HCT116 (cell line): Measurements from ENCODE around the gene ACER3.
A peak's percentile ranks its signal among the peaks of the same experiment; 100 is the strongest.

Source experiments
- EZH2 ChIP-seq: fragments of 200-600 bp; sonication (generic); IDR thresholded peaks from 2 replicates; pipeline ENCODE4 v1.6.1; 2017; ENCODE audit warnings: antibody characterized with exemption, mixed run types
- POLR2A ChIP-seq: IDR thresholded peaks from 2 replicates; pipeline ENCODE4 v1.7.0; 2011; ENCODE audit warnings: borderline replicate concordance; ENCODE audit not compliant: insufficient read depth, insufficient read length; ENCODE audit errors: extremely low read depth
- POLR2AphosphoS5 ChIP-seq: IDR thresholded peaks from 2 replicates; pipeline ENCODE4 v1.6.1; 2011; ENCODE audit warnings: mild to moderate bottlenecking, low read depth, low read length, moderate library complexity
- RAD21 ChIP-seq: IDR thresholded peaks from 2 replicates; pipeline ENCODE4 v1.6.1; 2012; ENCODE audit warnings: low read depth, mild to moderate bottlenecking
- SIN3A ChIP-seq: IDR thresholded peaks from 2 replicates; pipeline ENCODE4 v1.6.1; 2012; ENCODE audit warnings: low read depth
- TF ChIP-seq, protein P1 (sequence below), 3 experiments: fragments of 200-600 bp in 1 of 3; sonication (generic) in 1 of 3; IDR thresholded peaks in 2 of 3; conservative IDR thresholded peaks in 1 of 3; 2 replicates each; pipeline ENCODE4 v1.5.1; 2012 to 2017; ENCODE audit warnings: low read depth in 2 of 3, low read length in 2 of 3, antibody characterized with exemption in 1 of 3, borderline replicate concordance in 1 of 3, control low read depth in 1 of 3, mild to moderate bottlenecking in 1 of 3, mixed read lengths in 1 of 3, mixed run types in 1 of 3, moderate library complexity in 1 of 3; ENCODE audit not compliant: insufficient read depth in 1 of 3

DNA sequence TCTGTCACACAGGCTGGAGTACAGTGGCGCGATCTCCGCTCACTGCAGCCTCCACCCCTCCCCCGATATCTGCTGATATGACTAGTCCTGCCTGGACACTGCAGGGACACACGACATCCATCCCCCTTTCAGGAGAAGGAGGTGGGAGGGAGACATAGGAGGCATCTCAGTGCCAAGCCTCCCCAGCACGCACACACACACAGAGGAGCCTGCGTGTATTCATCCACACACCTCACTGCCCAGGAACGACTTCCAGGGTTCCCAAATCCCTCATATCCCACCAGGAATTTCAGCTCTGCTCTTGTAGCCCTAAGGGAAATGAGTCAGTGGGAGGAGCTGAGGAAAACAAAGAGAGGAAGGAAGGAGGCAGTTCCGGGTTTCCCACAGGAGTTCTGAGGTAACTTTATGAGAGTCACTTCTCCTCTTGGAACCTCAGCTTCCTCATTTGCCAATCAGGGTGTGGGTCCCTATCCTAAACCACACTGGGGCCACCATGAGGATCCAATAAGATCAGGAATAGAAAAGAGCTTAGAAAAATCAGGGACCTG lies 37.2 kb upstream of the ACER3 start:
- TF ChIP-seq, protein P1, sequence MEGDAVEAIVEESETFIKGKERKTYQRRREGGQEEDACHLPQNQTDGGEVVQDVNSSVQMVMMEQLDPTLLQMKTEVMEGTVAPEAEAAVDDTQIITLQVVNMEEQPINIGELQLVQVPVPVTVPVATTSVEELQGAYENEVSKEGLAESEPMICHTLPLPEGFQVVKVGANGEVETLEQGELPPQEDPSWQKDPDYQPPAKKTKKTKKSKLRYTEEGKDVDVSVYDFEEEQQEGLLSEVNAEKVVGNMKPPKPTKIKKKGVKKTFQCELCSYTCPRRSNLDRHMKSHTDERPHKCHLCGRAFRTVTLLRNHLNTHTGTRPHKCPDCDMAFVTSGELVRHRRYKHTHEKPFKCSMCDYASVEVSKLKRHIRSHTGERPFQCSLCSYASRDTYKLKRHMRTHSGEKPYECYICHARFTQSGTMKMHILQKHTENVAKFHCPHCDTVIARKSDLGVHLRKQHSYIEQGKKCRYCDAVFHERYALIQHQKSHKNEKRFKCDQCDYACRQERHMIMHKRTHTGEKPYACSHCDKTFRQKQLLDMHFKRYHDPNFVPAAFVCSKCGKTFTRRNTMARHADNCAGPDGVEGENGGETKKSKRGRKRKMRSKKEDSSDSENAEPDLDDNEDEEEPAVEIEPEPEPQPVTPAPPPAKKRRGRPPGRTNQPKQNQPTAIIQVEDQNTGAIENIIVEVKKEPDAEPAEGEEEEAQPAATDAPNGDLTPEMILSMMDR (IDR thresholded peaks at IDR 0.05 in 2 of 3, conservative IDR thresholded peaks at IDR 0.05 in 1 of 3; ENCODE audit: borderline replicate concordance in 1 of 3, insufficient read depth in 1 of 3, low read depth in 2 of 3, low read length in 2 of 3), result no peak
- TF ChIP-seq POLR2A, result peak; percentile 70
- no peak for TF ChIP-seq EZH2
- TF ChIP-seq POLR2AphosphoS5, result peak; percentile 85
- no peak for TF ChIP-seq RAD21
- TF ChIP-seq SIN3A, result peak; percentile 48; the same call in 1 of the 2 replicates
